Measurements from ENCODE around the gene COA6.

COA6 gene

GRCh38 chr1:234405676-234406075 lies 32.4 kb downstream of the COA6 start:
- no peak for TF ChIP-seq CTCF (IDR thresholded peaks at IDR 0.05; ENCODE audit: borderline replicate concordance, control extremely low read depth, extremely low read depth, insufficient read depth, missing control alignments)
- in situ Hi-C loops (cut with MboI; ENCODE audit: low sequenced_read_pairs, unreplicated experiment) = no loop called here
- no peak for DNase-seq (ENCODE audit: low spot score)

DNA sequence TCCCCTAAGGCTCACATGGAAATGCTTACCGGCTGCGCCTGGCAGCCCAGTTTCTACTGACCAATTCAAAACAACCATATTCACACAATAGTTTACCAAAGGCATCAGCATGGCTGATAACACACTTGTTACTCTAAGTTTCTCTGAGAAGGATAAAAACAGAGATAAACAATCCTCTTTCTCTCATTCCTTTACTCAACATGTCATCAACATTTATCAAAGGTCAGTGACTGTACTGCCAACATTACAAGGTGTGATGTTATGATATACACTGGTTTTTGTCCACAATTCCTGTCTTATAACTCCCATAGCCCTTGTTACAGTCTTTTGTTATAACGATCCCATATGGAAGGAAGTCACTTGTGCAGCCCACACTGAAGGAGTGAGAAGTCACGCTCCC lies 33.6 kb downstream of the COA6 start:
- in situ Hi-C loops (cut with MboI; ENCODE audit: low sequenced_read_pairs, unreplicated experiment) = no loop called here
- DNase-seq (ENCODE audit: low spot score) = no peak
- TF ChIP-seq CTCF (IDR thresholded peaks at IDR 0.05; ENCODE audit: borderline replicate concordance, control extremely low read depth, extremely low read depth, insufficient read depth, missing control alignments) = no peak

DNA sequence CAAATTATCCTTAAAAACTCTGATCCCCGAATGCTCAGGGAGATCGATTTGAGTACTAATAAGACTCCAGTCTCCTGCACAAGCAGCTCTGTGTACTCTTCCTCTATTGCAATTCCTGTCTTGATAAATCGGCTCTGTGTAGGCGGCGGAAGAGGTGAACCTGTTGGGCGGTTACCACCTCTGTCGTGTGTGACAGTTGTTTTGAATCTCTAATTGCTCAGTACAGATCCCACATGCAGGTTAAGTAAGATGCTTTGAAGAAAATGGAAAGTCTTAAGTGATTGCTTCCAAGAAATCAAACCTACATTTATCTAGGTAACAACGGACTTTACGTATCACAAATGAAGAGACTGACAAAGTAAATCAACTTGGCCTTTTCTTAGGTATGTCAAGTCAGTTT lies 35.5 kb downstream of the COA6 start:
- TF ChIP-seq CTCF (IDR thresholded peaks at IDR 0.05; ENCODE audit: borderline replicate concordance, control extremely low read depth, extremely low read depth, insufficient read depth, missing control alignments) = no peak
- in situ Hi-C loops (cut with MboI; ENCODE audit: low sequenced_read_pairs, unreplicated experiment) = no loop called here
- no peak for DNase-seq (ENCODE audit: low spot score)

GRCh38 chr1:234409328-234409727 lies 36.1 kb downstream of the COA6 start:
- in situ Hi-C loops (cut with MboI; ENCODE audit: low sequenced_read_pairs, unreplicated experiment) = no loop called here
- no peak for TF ChIP-seq CTCF (IDR thresholded peaks at IDR 0.05; ENCODE audit: borderline replicate concordance, control extremely low read depth, extremely low read depth, insufficient read depth, missing control alignments)
- DNase-seq (ENCODE audit: low spot score) = no peak

- in situ Hi-C loops (cut with MboI; ENCODE audit: low sequenced_read_pairs, unreplicated experiment) = no loop called here
- DNase-seq (ENCODE audit: low spot score) = no peak
- TF ChIP-seq CTCF (IDR thresholded peaks at IDR 0.05; ENCODE audit: borderline replicate concordance, control extremely low read depth, extremely low read depth, insufficient read depth, missing control alignments) = no peak
Measured at GRCh38 chr1:234412830-234413229, 39.6 kb downstream of the COA6 start.

- in situ Hi-C loops (cut with MboI; ENCODE audit: low sequenced_read_pairs, unreplicated experiment) = no loop called here
- no peak for TF ChIP-seq CTCF (IDR thresholded peaks at IDR 0.05; ENCODE audit: borderline replicate concordance, control extremely low read depth, extremely low read depth, insufficient read depth, missing control alignments)
- no peak for DNase-seq (ENCODE audit: low spot score)
Measured at GRCh38 chr1:234413485-234413884, 40.2 kb downstream of the COA6 start.

- in situ Hi-C loops (cut with MboI; ENCODE audit: low sequenced_read_pairs, unreplicated experiment) = no loop called here
- no peak for TF ChIP-seq CTCF (IDR thresholded peaks at IDR 0.05; ENCODE audit: borderline replicate concordance, control extremely low read depth, extremely low read depth, insufficient read depth, missing control alignments)
- DNase-seq (ENCODE audit: low spot score) = no peak
Measured at GRCh38 chr1:234413990-234414389, 40.7 kb downstream of the COA6 start.
